Upper lobe of left lung (tissue), 4 donors: Measurements from ENCODE around the gene TXNDC17.

Experiments
- EP300 ChIP-seq, 4 donors: sonication (generic); formaldehyde crosslinking; IDR thresholded peaks; one replicate each; pipeline ENCODE4 v1.5.1; 2017; ENCODE audit warnings: antibody characterized with exemption in 4 of 4, control low read depth in 2 of 4
- POLR2A ChIP-seq, 4 donors: fragments of 450-650 bp; IDR thresholded peaks; one replicate each; pipeline ENCODE4 v1.5.1; 2016 to 2017; ENCODE audit warnings: antibody characterized with exemption in 4 of 4, mild to moderate bottlenecking in 2 of 4
- POLR2AphosphoS5 ChIP-seq, 2 donors: sonication (generic); formaldehyde crosslinking; IDR thresholded peaks; one replicate each; pipeline ENCODE4 v1.5.1; 2017; ENCODE audit warnings: antibody characterized with exemption in 2 of 2
- TF ChIP-seq, protein P1 (sequence below), 6 experiments: fragments of 450-650 bp in 4 of 6; fragments of 200-600 bp in 2 of 6; sonication (generic) in 2 of 6; IDR thresholded peaks; one replicate each; pipeline ENCODE4 v1.5.1; 2016 to 2019; ENCODE audit warnings: antibody characterized with exemption in 6 of 6

- TF ChIP-seq, protein P1, sequence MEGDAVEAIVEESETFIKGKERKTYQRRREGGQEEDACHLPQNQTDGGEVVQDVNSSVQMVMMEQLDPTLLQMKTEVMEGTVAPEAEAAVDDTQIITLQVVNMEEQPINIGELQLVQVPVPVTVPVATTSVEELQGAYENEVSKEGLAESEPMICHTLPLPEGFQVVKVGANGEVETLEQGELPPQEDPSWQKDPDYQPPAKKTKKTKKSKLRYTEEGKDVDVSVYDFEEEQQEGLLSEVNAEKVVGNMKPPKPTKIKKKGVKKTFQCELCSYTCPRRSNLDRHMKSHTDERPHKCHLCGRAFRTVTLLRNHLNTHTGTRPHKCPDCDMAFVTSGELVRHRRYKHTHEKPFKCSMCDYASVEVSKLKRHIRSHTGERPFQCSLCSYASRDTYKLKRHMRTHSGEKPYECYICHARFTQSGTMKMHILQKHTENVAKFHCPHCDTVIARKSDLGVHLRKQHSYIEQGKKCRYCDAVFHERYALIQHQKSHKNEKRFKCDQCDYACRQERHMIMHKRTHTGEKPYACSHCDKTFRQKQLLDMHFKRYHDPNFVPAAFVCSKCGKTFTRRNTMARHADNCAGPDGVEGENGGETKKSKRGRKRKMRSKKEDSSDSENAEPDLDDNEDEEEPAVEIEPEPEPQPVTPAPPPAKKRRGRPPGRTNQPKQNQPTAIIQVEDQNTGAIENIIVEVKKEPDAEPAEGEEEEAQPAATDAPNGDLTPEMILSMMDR (IDR thresholded peaks at IDR 0.05), result no peak
- TF ChIP-seq POLR2A (IDR thresholded peaks at IDR 0.05) (no peak), EP300 (IDR thresholded peaks at IDR 0.05) (no peak), POLR2AphosphoS5 (IDR thresholded peaks at IDR 0.05) (no peak)
Measured at GRCh38 chr17:6597727-6598126, 43.1 kb upstream of the TXNDC17 start.
